HEK293T (cell line): Measurements from ENCODE around the gene GSTM3.
"Not testable (repeated sequence)": the region's sequence is repeated elsewhere in the genome, so short reads cannot be mapped to it uniquely, and the experiment has no call there.

Experiments used
- CTCF ChIA-PET: fragments of 350-600 bp; formaldehyde crosslinking; extraction: SDS; loops from one replicate; lab custom pipeline; 2021; ENCODE audit warnings: antibody characterized with exemption, inconsistent platforms; lab: Yijun Ruan, JAX
- POLR2A ChIA-PET: fragments of 350-600 bp; formaldehyde crosslinking; extraction: SDS; loops from one replicate; lab custom pipeline; 2020; ENCODE audit warnings: antibody characterized with exemption, inconsistent platforms; lab: Yijun Ruan, JAX
- DNase-seq: peaks from one replicate; pipeline ENCODE4 v3.0.0; 2012; ENCODE audit warnings: mixed read lengths; ENCODE audit errors: extremely low spot score
- ARNT ChIP-seq: fragments of 450-650 bp; IDR thresholded peaks from 2 replicates; pipeline ENCODE4 v1.6.1; 2017; ENCODE audit warnings: mild to moderate bottlenecking
- BHLHE40 ChIP-seq: fragments of 450-650 bp; IDR thresholded peaks from 2 replicates; pipeline ENCODE4 v1.6.1; 2016; ENCODE audit warnings: mild to moderate bottlenecking, moderate library complexity, borderline replicate concordance
- CTBP1 ChIP-seq: fragments of 450-650 bp; IDR thresholded peaks from 2 replicates; pipeline ENCODE4 v1.6.1; 2016; ENCODE audit warnings: borderline replicate concordance
- ELF4 ChIP-seq: fragments of 450-650 bp; IDR thresholded peaks from 2 replicates; pipeline ENCODE4 v1.6.1; 2017; ENCODE audit warnings: antibody characterized with exemption
- FOXA1 ChIP-seq: fragments of 450-650 bp; IDR thresholded peaks from 2 replicates; pipeline ENCODE4 v1.6.1; 2016; ENCODE audit warnings: mild to moderate bottlenecking
- FOXK2 ChIP-seq: fragments of 450-650 bp; IDR thresholded peaks from 2 replicates; pipeline ENCODE4 v1.6.1; 2016; ENCODE audit warnings: mild to moderate bottlenecking
- FOXM1 ChIP-seq: fragments of 450-650 bp; IDR thresholded peaks from 2 replicates; pipeline ENCODE4 v1.6.1; 2017; ENCODE audit warnings: mild to moderate bottlenecking, borderline replicate concordance
- HDGF ChIP-seq: fragments of 450-650 bp; IDR thresholded peaks from 2 replicates; pipeline ENCODE4 v1.6.1; 2017; ENCODE audit warnings: antibody characterized with exemption, borderline replicate concordance
- L3MBTL2 ChIP-seq: fragments of 450-650 bp; conservative IDR thresholded peaks from 2 replicates; pipeline ENCODE4 v1.6.1; 2016; ENCODE audit warnings: mild to moderate bottlenecking
- LEF1 ChIP-seq: fragments of 450-650 bp; IDR thresholded peaks from 2 replicates; pipeline ENCODE4 v1.6.1; 2017; ENCODE audit warnings: mild to moderate bottlenecking, borderline replicate concordance
- NFRKB ChIP-seq: fragments of 450-650 bp; IDR thresholded peaks from 2 replicates; pipeline ENCODE4 v1.6.1; 2016; ENCODE audit warnings: mild to moderate bottlenecking, moderate library complexity
- SP1 ChIP-seq: fragments of 450-650 bp; IDR thresholded peaks from 2 replicates; pipeline ENCODE4 v1.6.1; 2017
- SUZ12 ChIP-seq: fragments of 450-650 bp; IDR thresholded peaks from 2 replicates; pipeline ENCODE4 v1.6.1; 2016; ENCODE audit warnings: mild to moderate bottlenecking
- TARDBP ChIP-seq: fragments of 450-650 bp; IDR thresholded peaks from 2 replicates; pipeline ENCODE4 v1.6.1; 2016
- ZNF384 ChIP-seq: fragments of 450-650 bp; IDR thresholded peaks from 2 replicates; pipeline ENCODE4 v1.6.1; 2016
- TF ChIP-seq, protein P1 (sequence below): fragments of 450-650 bp; IDR thresholded peaks from 2 replicates; pipeline ENCODE4 v1.6.1; 2016

Gene GSTM3

DNA sequence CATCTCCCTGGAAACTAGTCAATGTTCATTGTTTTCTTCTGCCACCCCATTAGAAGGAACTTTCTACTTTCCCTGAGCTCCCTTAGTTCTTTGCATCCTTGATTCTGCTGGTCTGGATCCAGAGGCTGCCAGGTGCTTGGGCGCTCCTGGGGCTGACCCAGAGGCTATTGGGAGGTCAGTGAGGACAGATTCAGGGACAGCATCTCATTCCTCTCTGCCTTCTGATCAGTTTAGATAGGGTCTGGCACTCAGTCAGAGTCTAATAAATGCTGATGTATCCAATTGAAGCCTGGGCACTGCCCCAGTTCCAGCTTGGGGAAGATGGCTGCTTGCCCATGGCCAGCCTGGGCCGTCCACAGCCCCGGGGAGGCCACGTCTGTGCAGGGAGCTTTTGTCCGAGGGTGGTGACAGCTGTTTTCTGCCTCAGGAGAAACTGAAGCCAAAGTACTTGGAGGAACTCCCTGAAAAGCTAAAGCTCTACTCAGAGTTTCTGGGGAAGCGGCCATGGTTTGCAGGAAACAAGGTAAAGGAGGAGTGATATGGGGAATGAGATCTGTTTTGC lies 50.9 kb downstream of the GSTM3 start:
- no peak for TF ChIP-seq ZNF384
- no peak for TF ChIP-seq FOXK2
- TF ChIP-seq HDGF: no peak
- TF ChIP-seq FOXM1: no peak
- TF ChIP-seq SP1: no peak
- TF ChIP-seq, protein P1, sequence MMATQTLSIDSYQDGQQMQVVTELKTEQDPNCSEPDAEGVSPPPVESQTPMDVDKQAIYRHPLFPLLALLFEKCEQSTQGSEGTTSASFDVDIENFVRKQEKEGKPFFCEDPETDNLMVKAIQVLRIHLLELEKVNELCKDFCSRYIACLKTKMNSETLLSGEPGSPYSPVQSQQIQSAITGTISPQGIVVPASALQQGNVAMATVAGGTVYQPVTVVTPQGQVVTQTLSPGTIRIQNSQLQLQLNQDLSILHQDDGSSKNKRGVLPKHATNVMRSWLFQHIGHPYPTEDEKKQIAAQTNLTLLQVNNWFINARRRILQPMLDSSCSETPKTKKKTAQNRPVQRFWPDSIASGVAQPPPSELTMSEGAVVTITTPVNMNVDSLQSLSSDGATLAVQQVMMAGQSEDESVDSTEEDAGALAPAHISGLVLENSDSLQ: no peak
- no peak for TF ChIP-seq CTBP1
- no peak for TF ChIP-seq NFRKB
- TF ChIP-seq SUZ12: no peak
- TF ChIP-seq BHLHE40: no peak
- TF ChIP-seq LEF1: no peak
- TF ChIP-seq ELF4: no peak
- TF ChIP-seq ARNT: no peak
- TF ChIP-seq TARDBP: no peak
- no peak for TF ChIP-seq L3MBTL2
- no peak for TF ChIP-seq FOXA1
- CTCF ChIA-PET: no interaction called here
- DNase-seq: no peak
- POLR2A ChIA-PET: no interaction called here

DNA sequence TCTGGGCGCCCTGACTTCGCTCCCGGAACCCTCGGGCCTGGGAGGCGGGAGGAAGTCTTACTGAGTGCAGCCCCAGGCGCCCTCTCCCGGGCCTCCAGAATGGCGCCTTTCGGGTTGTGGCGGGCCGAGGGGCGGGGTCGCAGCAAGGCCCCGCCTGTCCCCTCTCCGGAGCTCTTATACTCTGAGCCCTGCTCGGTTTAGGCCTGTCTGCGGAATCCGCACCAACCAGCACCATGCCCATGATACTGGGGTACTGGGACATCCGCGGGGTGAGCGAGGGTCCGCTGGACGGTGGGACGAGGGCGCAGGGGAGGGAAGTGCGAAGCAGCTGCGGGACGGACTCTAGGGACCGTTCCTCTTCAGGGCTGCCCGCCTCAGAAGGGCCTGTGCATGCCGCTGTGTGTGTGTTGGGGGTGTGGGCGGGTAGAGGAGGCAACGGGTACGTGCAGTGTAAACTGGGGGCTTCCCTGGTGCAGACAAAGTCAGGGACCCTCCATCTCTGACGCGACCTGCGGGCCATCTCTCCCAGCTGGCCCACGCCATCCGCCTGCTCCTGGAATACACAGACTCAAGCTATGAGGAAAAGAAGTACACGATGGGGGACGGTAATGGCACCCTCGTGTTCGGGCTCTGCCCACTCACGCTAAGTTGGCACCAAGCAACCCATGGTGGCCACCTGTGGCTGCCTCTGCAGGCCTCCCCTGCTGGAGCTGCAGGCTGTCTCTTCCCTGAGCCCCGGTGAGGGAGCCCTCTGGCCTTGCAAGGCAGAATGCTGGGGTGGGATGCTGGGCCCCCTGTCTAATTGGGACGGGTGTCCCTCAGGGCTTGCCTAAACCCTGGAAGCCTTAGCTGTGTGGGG lies 53.0 kb downstream of the GSTM3 start, which contains the start of gene GSTM1:
Gene GSTM1 (plus strand): TSS at position 177 of the 859 bp plus-strand sequence. CDS start 57 bp downstream, at position 234.
- DNase-seq: no peak
- no peak for TF ChIP-seq BHLHE40
- ChIA-PET POLR2A (no interaction called here), CTCF (no interaction called here)

DNA sequence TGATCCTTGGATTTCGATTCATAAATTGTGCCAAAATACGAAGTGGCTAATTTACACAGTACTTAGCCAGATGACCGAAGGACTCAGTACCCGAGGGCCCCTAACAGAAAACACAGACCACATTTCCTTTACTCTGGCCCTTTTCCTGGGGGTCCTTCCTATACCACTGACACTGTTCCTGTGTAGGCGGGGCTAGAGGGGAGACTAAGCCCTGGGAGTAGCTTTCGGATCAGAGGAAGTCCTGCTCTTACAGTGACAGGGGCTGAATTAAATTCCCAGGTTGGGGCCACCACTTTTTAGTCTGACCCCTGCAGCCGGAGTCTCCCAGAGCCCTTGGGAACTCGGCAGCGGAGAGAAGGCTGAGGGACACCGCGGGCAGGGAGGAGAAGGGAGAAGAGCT lies 53.7 kb downstream of the GSTM3 start:
- CTCF ChIA-PET, POLR2A ChIA-PET: not testable (repeated sequence)

DNA sequence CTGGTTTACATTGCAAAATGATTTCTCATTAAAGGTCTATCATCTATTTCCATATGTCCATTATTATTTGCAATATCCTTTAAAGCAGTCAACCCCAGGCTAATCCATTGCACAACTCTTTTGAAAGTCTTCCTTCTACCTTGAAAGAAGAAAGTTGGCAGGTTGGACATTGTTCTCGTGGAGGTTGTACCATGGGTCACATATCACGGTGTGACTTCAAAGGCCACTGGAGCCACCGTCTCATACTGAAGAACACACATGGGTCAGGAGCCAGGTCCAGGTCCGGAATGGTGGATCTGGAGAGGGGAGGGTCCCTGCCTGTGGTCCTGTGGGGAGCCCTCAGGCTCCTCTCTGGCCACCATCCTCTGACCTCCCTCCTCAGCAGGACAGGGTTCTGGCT lies 54.9 kb downstream of the GSTM3 start:
- CTCF ChIA-PET, DNase-seq, POLR2A ChIA-PET: not testable (repeated sequence)

More for the DNA sequence above, 53.7 kb downstream of the GSTM3 start:
- not testable (repeated sequence) for DNase-seq

DNA sequence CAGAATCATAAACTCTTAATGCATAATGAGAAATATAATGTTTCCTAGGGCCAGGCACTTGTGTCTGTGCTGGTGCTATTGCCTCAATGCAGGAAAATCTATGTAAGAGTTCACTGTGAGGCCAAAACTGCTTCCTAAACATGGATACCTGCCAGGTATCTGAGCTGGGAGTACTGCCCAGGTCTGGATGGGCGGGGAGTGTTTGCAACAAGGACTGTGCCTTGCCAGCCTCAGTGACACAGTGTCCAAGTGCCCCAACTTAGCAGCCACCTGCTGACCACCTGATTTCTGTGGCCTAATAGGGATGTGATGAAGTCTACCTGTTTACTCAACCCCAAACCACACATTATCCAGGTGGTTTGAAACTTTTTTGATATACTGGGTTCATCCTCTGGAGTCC lies 55.4 kb downstream of the GSTM3 start:
- POLR2A ChIA-PET, DNase-seq, CTCF ChIA-PET: not testable (repeated sequence)

DNA sequence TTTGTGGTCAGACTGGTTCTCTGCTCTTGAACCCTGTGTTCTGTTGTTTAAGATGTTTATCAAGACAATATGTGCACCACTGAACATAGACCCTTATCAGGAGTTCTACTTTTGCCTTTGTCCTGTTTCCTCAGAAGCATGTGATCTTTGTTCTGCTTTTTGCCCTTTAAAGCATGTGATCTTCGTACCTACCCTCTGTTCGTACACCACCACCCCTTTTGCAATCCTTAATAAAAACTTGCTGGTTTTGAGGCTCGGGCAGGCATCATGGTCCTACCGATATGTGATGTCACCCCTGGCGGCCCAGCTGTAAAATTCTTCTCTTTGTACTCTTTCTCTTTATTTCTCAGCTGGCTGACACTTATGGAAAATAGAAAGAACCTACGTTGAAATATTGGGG lies 56.1 kb downstream of the GSTM3 start:
- POLR2A ChIA-PET, CTCF ChIA-PET: not testable (repeated sequence)

More for the DNA sequence above, 56.1 kb downstream of the GSTM3 start:
- DNase-seq: not testable (repeated sequence)
